K562 (cell line): ENCODE data around the gene HPS5. TPM values are rescaled to one million over a fixed set of nuclear protein-coding genes. Genes with fewer than 3 reads are reported as not detected.

ENCODE experiments used
- ATAC-seq: fragments of 200-7000 bp; cut with Tn5 transposase; 3 replicates; pipeline ENCODE4 v1.9.1; 2020; ENCODE audit warnings: moderate library complexity
- BruUV-seq: library from RNA; stranded (reverse); fragments of 400-500 nt; replicated peaks from 2 replicates; lab custom pipeline; 2021; lab: Mats Ljungman, UMichigan
- CTCF ChIA-PET: fragments of 300-600 bp; formaldehyde crosslinking; extraction: SDS; loops from one replicate; lab custom pipeline; 2021; ENCODE audit warnings: low intra/inter-chr PET ratio; lab: Yijun Ruan, JAX
- POLR2A ChIA-PET: fragments of 300-600, 350-650 bp; sonication (Branson Sonifier 250); formaldehyde crosslinking; extraction: SDS; loops from one replicate; lab custom pipeline; 2021; ENCODE audit warnings: antibody characterized with exemption, inconsistent platforms; lab: Yijun Ruan, JAX
- DNase-seq, 4 experiments: peaks; one replicate each; pipeline versions ENCODE4 v3.0.0 to v3.0.0-alpha.2; 2011 to 2018; ENCODE audit warnings: low spot score in 3 of 4, mixed read lengths in 3 of 4; ENCODE audit errors: extremely low read depth in 1 of 4
- FAIRE-seq: peaks from 2 replicates; lab custom pipeline; 2011; peaks lifted over from hg19 to GRCh38; lab: Jason Lieb, UNC
- H2AFZ ChIP-seq: 2 replicates; pipeline ENCODE4 v1.6.0; 2011; ENCODE audit warnings: low read depth, low read length, control low read depth, inconsistent platforms
- H3K27ac ChIP-seq: fragments of 200-600 bp; 3 replicates; pipeline ENCODE4 v1.8.0; 2011; ENCODE audit warnings: low read depth, mild to moderate bottlenecking, control low read depth, inconsistent platforms, low read length, moderate library complexity, mixed read lengths; ENCODE audit errors: extremely low read depth
- H3K27me3 ChIP-seq, 2 experiments: fragments of 300-600 bp in 1 of 2; 2 replicates in 1 of 2; 3 replicates in 1 of 2; pipeline versions ENCODE4 v1.6.0 to v1.8.0; 2011; ENCODE audit warnings: inconsistent platforms in 2 of 2, low read length in 2 of 2, mild to moderate bottlenecking in 1 of 2, mixed read lengths in 1 of 2, moderate library complexity in 1 of 2; ENCODE audit not compliant: control insufficient read depth in 2 of 2, insufficient read depth in 2 of 2
- H3K36me3 ChIP-seq: fragments of 300-600 bp; 3 replicates; pipeline ENCODE4 v1.8.0; 2011; ENCODE audit warnings: mild to moderate bottlenecking, low read length, inconsistent platforms; ENCODE audit not compliant: control insufficient read depth, insufficient read depth
- H3K4me1 ChIP-seq, 2 experiments: fragments of 200-600 bp in 1 of 2; replicated peaks in 1 of 2; 2 replicates in 1 of 2; 3 replicates in 1 of 2; pipeline versions ENCODE4 v1.5.1 to v1.8.0; 2011; ENCODE audit warnings: inconsistent platforms in 2 of 2, low read length in 2 of 2, mild to moderate bottlenecking in 1 of 2, mixed read lengths in 1 of 2, moderate library complexity in 1 of 2; ENCODE audit not compliant: control insufficient read depth in 2 of 2, insufficient read depth in 2 of 2
- H3K4me2 ChIP-seq: 2 replicates; pipeline ENCODE4 v1.6.1; 2011; ENCODE audit warnings: low read length, control low read depth, inconsistent platforms, mixed read lengths; ENCODE audit not compliant: insufficient read depth
- H3K4me3 ChIP-seq: fragments of 200-600 bp; sonication (generic), shearing (Covaris generic); 2 replicates; pipeline ENCODE4 v1.5.1; 2016; ENCODE audit warnings: control low read depth, inconsistent platforms
- H3K79me2 ChIP-seq: fragments of 200-600 bp; 3 replicates; pipeline ENCODE4 v1.8.0; 2011; ENCODE audit warnings: low read length, inconsistent platforms; ENCODE audit not compliant: control insufficient read depth, insufficient read depth
- H3K9ac ChIP-seq, 2 experiments: 2 replicates each; pipeline versions ENCODE4 v1.6.0 to v1.6.1; 2011; ENCODE audit warnings: low read depth in 2 of 2, low read length in 2 of 2, control low read depth in 1 of 2, inconsistent platforms in 1 of 2, mild to moderate bottlenecking in 1 of 2, mixed read lengths in 1 of 2; ENCODE audit not compliant: insufficient read depth in 1 of 2
- H3K9me1 ChIP-seq: one replicate; pipeline ENCODE4 v1.6.0; 2011; ENCODE audit warnings: inconsistent platforms, mild to moderate bottlenecking, low read length, moderate library complexity; ENCODE audit not compliant: control insufficient read depth, insufficient read depth
- H3K9me3 ChIP-seq: replicated peaks from 2 replicates; pipeline ENCODE4 v1.5.1; 2011; ENCODE audit warnings: low read depth, low read length, inconsistent platforms; ENCODE audit not compliant: control insufficient read depth, insufficient read depth
- H4K20me1 ChIP-seq: replicated peaks from 2 replicates; pipeline ENCODE4 v1.6.1; 2011; ENCODE audit warnings: low read length, inconsistent platforms, mixed read lengths; ENCODE audit not compliant: control insufficient read depth, insufficient read depth
- ATF4 ChIP-seq: fragments of 450-650 bp; formaldehyde crosslinking; IDR thresholded peaks from 2 replicates; pipeline ENCODE4 v1.4.0; 2022; ENCODE audit warnings: mild to moderate bottlenecking, moderate library complexity
- ESRRB ChIP-seq: fragments of 250-450 bp; sonication (Bioruptor Pico); IDR thresholded peaks from 2 replicates; pipeline ENCODE4 v1.5.0; 2020; ENCODE audit warnings: mild to moderate bottlenecking, moderate library complexity, borderline replicate concordance
- ETS1 ChIP-seq: conservative IDR thresholded peaks from 2 replicates; pipeline ENCODE4 v1.6.1; 2011; ENCODE audit warnings: low read depth, mild to moderate bottlenecking, low read length; ENCODE audit not compliant: control insufficient read depth
- FOXM1 ChIP-seq, 2 experiments: fragments of 450-650 bp in 1 of 2; sonication (generic) in 1 of 2; formaldehyde crosslinking in 1 of 2; IDR thresholded peaks; 2 replicates each; pipeline versions ENCODE4 v1.6.1 to v1.9.0; 2017 to 2022; ENCODE audit warnings: low read depth in 2 of 2, mild to moderate bottlenecking in 2 of 2, missing genetic modification reagents in 1 of 2, moderate library complexity in 1 of 2
- GTF2F1 ChIP-seq: IDR thresholded peaks from 2 replicates; pipeline ENCODE4 v1.6.1; 2011; ENCODE audit warnings: low read depth, low read length, improper control_type of control experiment
- HMGXB4 ChIP-seq: sonication (generic); formaldehyde crosslinking; IDR thresholded peaks from 2 replicates; pipeline ENCODE4 v1.8.1; 2023; ENCODE audit warnings: mild to moderate bottlenecking, missing genetic modification reagents
- HNRNPK ChIP-seq: fragments of 200-400 bp; formaldehyde crosslinking; IDR thresholded peaks from one replicate; pipeline ENCODE4 v1.6.1; 2018; ENCODE audit warnings: mild to moderate bottlenecking, low read depth, low read length; ENCODE audit not compliant: poor library complexity, severe bottlenecking
- KLF6 ChIP-seq: fragments of 250-450 bp; sonication (Bioruptor Pico); IDR thresholded peaks from 2 replicates; pipeline ENCODE4 v1.4.0; 2020; ENCODE audit warnings: mild to moderate bottlenecking, moderate library complexity, borderline replicate concordance
- PCBP2 ChIP-seq: fragments of 200-400 bp; formaldehyde crosslinking; IDR thresholded peaks from 2 replicates; pipeline ENCODE4 v1.6.1; 2018; ENCODE audit warnings: low read length, low read depth, mild to moderate bottlenecking, moderate library complexity; ENCODE audit not compliant: poor library complexity, severe bottlenecking
- SMARCC2 ChIP-seq: fragments of 450-650 bp; IDR thresholded peaks from 2 replicates; pipeline ENCODE4 v1.6.1; 2017; ENCODE audit warnings: antibody characterized with exemption, moderate library complexity, mild to moderate bottlenecking, low read depth
- TRIM28 ChIP-seq: fragments of 450-650 bp; IDR thresholded peaks from 2 replicates; pipeline ENCODE4 v1.6.1; 2017
- ZNF512 ChIP-seq: IDR thresholded peaks from 2 replicates; pipeline ENCODE4 v1.6.1; 2016; ENCODE audit warnings: missing genetic modification characterization, missing compliant biosample characterization
- WGBS: fragments of 100-300 bp; shearing (Covaris generic); methylation state at CpG from one replicate; pipeline ENCODE4 v1.1.6; 2016; ENCODE audit warnings: low coverage, mixed read lengths; ENCODE audit not compliant: insufficient coverage; ENCODE audit errors: missing lambda C conversion rate; 5-methylcytosine and 5-hydroxymethylcytosine counted together
- in situ Hi-C: fragments of 300-500 bp; cut with MboI; formaldehyde crosslinking; loops from 4 replicates; pipeline ENCODE4 v1.15.0; 2018; ENCODE audit warnings: inconsistent platforms, mixed read lengths
- intact Hi-C: fragments of 100-400 bp; cut with micrococcal nuclease; formaldehyde crosslinking; loops from 2 replicates; pipeline ENCODE4 v1.14.2; 2022
- polyA plus RNA-seq, 8 experiments: library from polyadenylated mRNA; depleted of rRNA in 4 of 8; stranded (reverse) in 5 of 8; unstranded in 3 of 8; fragments of >200 nt; fragmentation: Nextera tagmentation in 2 of 8; fragmentation: Illumina TruSeq in 1 of 8; extraction: Ambion mirVana in 2 of 8; extraction: Trizol in 1 of 8; gene quantifications; 2 replicates each; pipeline versions ENCODE4 v1.2.1 to v1.2.3, GENCODE V29; 2011 to 2014; ENCODE audit warnings: inconsistent platforms in 1 of 8, missing spikeins in 1 of 8
- total RNA-seq, 7 experiments: library from RNA; depleted of rRNA in 6 of 7; stranded (reverse); fragments of >200 nt in 6 of 7; fragmentation: Illumina TruSeq in 2 of 7; extraction: Trizol in 2 of 7; gene quantifications; 2 replicates each; pipeline versions ENCODE4 v1.2.1 to v1.2.3, GENCODE V29; 2011 to 2021; ENCODE audit warnings: low replicate concordance in 1 of 7

HPS5 gene
- total and polyA plus RNA-seq, 9 of the 15 experiments (the other 6 are each of a cell fraction or from before 2014, with no cell fraction given) = 12.2 to 28.1 (median 16.8) TPM

- CTCF ChIA-PET = no interaction called here
- TF ChIP-seq GTF2F1 = no peak
- peak; percentile 41 for TF ChIP-seq HNRNPK
- TF ChIP-seq FOXM1 (IDR thresholded peaks at IDR 0.05; ENCODE audit: low read depth) = no peak
- no peak for TF ChIP-seq FOXM1 (CRISPR knock-in tag; IDR thresholded peaks at IDR 0.05; ENCODE audit: low read depth)
- TF ChIP-seq HMGXB4 (CRISPR knock-in tag) = no peak
- TF ChIP-seq ATF4 = no peak
- no peak for TF ChIP-seq ETS1
- no peak for TF ChIP-seq TRIM28
- TF ChIP-seq ZNF512 (tag) = peak; percentile 93
- no peak for TF ChIP-seq SMARCC2
- TF ChIP-seq KLF6 (CRISPR knock-in tag) = no peak
- TF ChIP-seq PCBP2 = peak; percentile 59
- no peak for TF ChIP-seq ESRRB (CRISPR knock-in tag)
Observed at GRCh38 chr11:18264677-18265555, 57.0 kb downstream of the HPS5 start.

More at GRCh38 chr11:18264677-18265555, 57.0 kb downstream of the HPS5 start:
- Histone ChIP-seq H3K79me2 (no peaks in the 10 kb centered on the region), H3K9me1 (no peaks in the 10 kb centered on the region), H3K36me3 (no peaks in the 10 kb centered on the region), H3K4me2 (no peak overlapping the region), H3K9ac (no peak overlapping the region), H3K4me1 (no peaks in the 10 kb centered on the region), H3K27ac (no peak overlapping the region), H3K4me3 (no peak overlapping the region), H3K9me3 (no peaks in the 10 kb centered on the region), H3K27me3 (peaks cover 23 to 45% of the 10 kb centered on the region in 2 experiments; a peak in 4 of 5 replicates), H4K20me1 (0 out of 2 replicates have a peak, but pooled peaks cover 2% of the 10 kb centered on the region), H2AFZ (no peak overlapping the region)
- in situ Hi-C loops (no loop called here), intact Hi-C loops (no loop called here)
- BruUV-seq = no TSS peak
- ATAC-seq = no peak
- 0% methylated on average over 1 of the region's 1 CpG for WGBS
- POLR2A ChIA-PET = interaction anchor here (0.6 to 0.9 kb wide), 4 partner anchors 11 to 185 kb away, joined by 3 read pairs; no protein-coding TSS in a partner anchor
- no peak for DNase-seq
- no peak for FAIRE-seq
